GM19043 (cell line): Measurements from ENCODE around the gene BIRC6.
A peak's percentile ranks its signal among the peaks of the same experiment; 100 is the strongest.
"Not testable (repeated sequence)": the region's sequence is repeated elsewhere in the genome, so short reads cannot be mapped to it uniquely, and the experiment has no call there.

ENCODE experiments used
- ATAC-seq: cut with Tn5 transposase; IDR thresholded peaks from one replicate; pipeline ENCODE4 v1.9.1; 2021; ENCODE audit warnings: low read depth; ENCODE audit not compliant: unreplicated experiment

Gene BIRC6

DNA sequence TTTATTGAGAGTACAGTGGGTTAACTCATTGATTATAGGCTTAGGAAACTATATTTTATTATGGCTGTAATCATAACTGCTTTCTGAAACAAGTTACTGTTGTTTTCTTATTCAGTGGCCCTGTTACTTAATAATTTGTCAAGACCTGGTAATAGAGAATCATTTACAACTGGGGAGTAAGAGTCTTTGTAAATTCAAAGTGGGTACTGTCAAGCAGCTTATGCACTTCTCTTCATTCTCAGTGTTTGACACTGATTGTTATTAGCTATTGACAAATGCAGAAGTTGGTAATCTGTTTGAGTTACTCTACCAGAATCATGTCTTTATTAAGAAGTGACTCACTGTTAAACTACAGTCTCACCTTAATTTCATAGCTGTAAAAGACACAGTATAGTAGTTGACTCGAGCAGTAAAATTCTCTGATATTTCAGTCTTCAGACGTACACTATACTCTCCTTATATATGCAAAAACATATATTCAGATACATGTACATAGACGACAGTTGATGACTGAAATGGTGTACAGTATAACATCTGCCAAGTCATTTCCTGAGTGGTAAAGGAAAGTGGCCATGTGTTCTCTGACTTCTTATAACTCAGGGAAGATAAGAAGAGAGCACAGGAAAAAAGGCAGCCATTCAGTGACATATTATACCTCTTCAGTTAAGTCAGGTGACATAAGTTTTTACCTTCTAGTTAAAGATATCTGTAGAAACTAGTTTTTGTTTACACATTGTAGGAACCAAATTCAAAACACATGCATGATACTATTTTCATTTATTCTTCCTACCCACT lies 235.0 kb downstream of the BIRC6 start:
- ATAC-seq: peak; percentile 55

- no peak for ATAC-seq
These were observed 237.8 kb downstream of the BIRC6 start for GRCh38 chr2:32594573-32594972.

- ATAC-seq: no peak
These were observed 254.5 kb downstream of the BIRC6 start for GRCh38 chr2:32611366-32611765.

DNA sequence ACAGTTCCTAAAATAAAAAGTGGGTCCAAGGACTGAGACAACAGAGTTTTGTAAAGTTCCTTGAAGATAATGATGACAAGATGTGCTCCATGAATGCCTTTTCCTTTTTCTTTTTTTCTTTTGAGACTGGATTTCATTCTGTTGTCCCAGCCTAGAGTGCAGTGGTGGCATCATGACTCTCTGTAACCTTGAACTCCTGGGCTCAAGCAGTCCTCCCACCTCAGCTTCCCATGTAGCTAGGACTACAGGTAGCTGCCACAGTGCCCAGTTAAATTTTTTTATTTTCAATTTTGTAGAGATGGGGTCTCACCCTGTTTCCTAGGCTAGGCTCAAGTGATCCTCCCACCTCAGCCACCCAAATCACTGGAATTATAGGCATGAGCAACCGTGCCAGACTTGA lies 254.9 kb downstream of the BIRC6 start:
- no peak for ATAC-seq

DNA sequence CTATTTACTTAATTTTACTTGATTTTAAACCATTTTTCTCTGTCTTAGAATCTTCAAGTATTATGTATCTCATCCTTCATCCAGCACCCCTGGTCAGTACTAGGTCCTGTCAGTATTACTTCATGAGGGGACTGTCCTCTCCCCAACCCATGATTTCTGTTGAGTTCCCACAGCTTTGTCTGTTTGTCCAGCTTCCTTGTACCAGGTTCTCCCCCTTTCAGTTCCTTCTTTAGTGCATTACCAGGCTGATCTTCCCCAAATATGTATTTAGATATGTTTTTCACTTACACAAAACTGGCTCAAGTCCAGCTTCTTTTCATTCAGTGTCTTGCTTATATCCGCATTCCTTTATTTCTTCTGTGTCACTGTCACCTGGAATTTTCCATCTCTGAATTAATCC lies 257.3 kb downstream of the BIRC6 start:
- ATAC-seq: no peak

DNA sequence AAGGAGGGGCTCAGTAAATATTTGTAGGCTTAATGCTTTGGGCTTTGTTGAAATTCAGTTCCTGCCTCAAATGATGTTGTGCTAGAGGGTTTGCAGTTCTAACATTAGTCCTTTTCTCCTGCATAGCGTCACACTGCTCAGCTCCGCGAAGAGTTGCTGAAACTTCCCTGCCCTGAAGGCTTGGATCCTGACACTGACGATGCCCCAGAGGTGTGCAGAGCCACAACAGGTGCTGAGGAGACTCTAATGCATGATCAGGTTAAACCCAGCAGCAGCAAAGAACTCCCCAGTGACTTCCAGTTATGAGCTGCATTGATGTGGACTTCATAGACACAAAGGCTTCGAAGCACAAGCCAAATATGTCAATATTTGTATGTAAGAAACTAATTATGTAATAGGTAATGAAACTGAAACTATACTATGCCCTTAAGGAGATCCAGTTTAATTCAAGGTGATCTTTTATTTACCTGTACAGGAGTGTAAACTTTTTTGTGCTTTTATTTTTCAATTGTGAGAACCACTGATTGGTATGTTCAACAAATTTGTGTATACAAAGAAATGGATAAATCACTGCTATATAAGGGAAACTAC lies 260.9 kb downstream of the BIRC6 start:
- ATAC-seq: no peak

GRCh38 chr2:32622570-32623310 lies 265.9 kb downstream of the BIRC6 start:
- no peak for ATAC-seq

- no peak for ATAC-seq
These were observed 266.5 kb downstream of the BIRC6 start for GRCh38 chr2:32623311-32623706.

DNA sequence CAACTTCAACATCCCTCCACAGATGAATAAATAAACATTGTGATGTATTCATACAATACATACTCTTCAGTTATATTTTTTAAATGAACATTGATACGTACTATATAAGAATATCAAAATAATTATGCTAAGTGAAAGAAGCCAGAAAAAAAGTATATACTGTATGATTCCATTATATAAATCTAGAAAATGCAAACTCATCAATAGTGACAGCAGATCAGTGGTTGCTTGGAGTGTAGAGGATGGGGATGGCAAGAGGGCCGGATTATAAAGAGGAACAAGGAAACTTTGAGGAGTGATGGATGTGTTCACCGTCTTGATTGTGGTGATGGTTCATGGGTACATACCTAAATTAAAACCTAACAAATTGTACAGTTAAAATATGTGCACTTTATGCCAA lies 268.0 kb downstream of the BIRC6 start:
- no peak for ATAC-seq

DNA sequence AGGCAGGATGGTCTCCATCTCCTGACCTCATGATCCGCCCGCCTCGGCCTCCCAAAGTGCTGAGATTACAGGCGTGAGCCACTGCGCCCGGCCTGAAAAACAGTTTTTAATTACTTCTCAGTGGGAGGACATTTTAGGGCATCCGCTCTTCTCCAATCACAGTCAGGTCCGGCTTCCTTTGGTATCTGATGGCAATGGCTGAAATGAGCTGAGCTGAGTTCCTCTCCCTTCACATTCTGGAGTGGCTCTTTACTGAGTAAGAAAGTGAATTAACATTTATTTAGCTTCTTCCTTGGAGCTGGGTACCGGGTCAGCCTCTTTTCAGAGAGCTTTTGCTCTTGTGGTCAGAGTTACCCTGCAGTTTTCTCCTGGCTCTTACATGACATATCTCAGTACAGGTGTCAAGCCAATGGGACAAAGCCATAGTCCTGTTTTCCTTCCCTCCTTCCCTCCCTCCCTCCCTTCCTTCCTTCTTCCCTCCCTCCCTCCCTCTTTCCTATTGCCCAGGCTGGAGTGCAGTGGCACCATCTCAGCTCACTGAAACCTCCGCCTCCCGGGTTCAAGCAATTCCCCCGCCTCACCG lies 269.9 kb downstream of the BIRC6 start:
- ATAC-seq: no peak

- ATAC-seq: peak; percentile 26
These were observed 270.6 kb downstream of the BIRC6 start for GRCh38 chr2:32627441-32627813.

DNA sequence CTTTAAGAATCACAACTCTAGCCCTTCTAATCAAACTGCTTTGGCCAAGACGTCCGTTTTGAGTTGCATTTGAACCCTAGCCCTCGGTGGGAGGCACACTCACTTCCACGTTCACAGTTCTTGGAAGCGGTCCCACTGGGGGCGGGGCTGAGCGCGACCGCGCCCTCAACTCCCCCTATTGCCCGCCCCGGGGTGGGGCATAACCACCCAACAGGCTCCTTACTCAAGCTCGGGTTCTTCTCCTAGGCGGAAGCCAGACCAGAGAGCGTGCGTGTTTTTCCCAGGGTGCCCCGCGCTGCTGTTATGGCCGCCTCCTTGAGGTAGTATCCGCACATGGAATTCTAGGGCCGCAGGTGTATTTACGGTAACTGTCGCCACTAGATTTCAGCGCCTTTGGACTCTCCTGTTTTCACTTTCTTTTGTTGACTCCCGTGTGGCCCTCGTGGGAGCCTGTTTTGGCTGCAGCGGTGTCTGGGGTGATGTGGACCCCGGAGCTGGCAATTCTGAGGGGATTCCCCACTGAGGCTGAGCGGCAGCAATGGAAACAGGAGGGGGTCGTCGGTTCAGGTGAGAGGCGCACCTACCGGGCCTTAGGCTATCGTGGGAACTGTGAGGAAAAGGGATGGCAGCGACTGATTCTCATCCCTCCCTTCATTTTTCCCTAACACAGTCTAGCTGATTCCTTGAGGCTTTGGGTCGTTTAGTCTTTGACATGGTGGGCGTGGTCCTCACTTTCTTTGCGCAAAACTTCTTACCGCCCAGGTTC lies 271.2 kb downstream of the BIRC6 start, which contains the start of gene TTC27:
TTC27 (plus strand) TSS at position 237 of the 766 bp plus-strand sequence; CDS start at position 480, 243 bp downstream.
- ATAC-seq: peak; percentile 100

DNA sequence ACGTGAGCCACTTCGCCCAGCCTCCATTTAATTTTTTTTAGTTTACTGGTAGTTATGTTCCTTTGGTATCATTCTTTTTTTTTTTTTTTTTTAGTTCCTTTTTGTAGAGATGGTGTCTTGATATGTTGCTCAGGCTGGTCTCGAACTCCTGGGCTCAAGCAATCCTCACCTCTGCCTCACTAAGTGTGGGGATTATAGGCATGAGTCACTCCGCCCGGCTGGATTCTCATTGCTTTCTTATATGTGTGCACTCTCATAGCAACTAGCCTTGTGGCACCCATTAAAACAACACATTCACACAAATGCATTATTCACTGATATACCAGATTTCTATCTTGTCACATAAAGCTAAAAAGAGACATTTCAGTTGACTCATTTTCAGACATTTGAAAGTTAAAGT lies 275.3 kb downstream of the BIRC6 start:
- no peak for ATAC-seq

DNA sequence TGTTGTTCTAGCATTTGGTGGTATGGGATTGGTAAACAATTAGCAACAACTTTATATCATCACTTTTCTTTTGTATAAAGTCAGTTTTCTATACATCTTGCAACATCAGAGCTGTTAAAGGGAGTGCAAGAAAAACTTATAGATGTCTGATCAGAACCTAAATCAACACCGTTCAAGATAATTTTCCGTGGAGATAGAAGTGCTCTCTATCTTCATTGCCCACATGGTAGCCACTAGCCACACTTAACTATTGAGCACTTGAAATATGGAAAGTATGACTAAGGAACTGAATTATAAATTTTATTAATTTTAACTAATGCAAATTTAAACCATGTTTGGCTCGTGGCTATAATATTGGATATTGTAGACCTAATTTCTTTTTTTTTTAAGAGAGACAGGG lies 276.2 kb downstream of the BIRC6 start:
- no peak for ATAC-seq

- ATAC-seq: not testable (repeated sequence)
These were observed 281.7 kb downstream of the BIRC6 start for GRCh38 chr2:32638548-32638947.

DNA sequence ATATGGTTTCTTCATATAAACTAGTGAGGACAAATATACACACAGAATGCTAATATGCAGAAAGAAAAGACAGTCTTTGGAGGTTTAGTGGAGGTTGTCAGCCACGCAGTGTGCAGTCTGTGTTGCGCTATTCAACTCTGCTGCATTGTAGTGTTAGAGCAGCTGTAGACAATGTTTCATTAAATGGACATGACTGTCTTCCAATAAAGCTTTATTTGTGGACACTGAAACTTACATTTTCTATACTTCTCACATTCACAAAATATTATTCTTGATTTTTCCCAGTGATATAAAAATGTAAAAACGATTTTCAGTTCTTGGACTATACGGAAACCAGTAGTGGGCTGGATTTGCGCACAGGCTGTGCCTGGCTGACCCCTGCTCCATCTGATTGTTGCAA lies 284.4 kb downstream of the BIRC6 start:
- ATAC-seq: no peak

- ATAC-seq: no peak
These were observed 290.4 kb downstream of the BIRC6 start for GRCh38 chr2:32647180-32647651.

DNA sequence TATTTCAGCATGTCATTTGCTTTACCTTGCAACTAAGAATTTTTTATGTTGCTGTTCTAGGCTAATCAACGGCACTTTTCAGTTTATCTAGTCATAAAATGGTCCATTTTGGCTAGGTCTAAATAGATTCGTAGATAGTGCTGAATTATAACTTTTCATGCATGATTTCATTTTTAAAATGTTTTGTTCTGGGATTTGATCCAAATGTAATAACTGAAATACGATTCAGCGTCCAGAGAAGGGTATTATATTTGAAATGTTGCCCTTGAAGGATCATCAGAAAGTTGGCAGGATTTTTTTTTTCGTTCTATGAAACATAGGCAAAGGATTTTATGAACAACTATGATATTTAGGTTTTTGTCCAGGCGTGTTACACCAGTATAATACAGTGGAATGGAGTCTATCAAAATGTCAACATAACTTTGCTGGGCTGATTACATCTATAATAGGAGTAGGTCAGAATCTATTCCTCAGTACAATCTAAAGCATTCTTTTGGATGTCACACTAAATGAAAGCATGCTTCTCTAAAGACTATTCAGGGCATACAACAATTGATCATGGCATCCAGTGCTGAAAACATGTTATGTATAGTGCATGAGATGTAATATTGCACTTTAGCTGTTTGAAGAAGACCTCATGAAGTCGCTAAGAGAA lies 295.9 kb downstream of the BIRC6 start:
- ATAC-seq: no peak

- ATAC-seq: no peak
These were observed 299.2 kb downstream of the BIRC6 start for GRCh38 chr2:32656069-32656468.

DNA sequence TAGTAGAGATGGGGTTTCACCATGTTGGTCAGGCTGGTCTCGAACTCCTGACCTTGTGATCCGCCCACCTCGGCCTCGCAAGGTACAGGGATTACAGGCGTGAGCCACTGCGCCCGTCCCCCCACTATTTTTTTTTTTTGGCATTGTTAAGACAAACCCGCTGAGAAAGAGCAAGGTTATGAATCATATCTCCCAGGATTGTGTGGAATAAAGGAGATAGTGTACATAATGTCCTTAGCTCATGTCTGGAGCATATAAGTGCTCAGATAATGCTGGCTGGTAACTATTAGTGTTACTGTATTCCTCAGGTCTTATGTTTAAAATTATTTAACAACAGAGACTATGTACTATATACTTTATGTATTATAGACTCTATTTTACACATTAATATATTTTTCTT lies 307.0 kb downstream of the BIRC6 start:
- ATAC-seq: no peak
